Measurements from ENCODE around the gene ZNF622.

ZNF622 gene

DNA sequence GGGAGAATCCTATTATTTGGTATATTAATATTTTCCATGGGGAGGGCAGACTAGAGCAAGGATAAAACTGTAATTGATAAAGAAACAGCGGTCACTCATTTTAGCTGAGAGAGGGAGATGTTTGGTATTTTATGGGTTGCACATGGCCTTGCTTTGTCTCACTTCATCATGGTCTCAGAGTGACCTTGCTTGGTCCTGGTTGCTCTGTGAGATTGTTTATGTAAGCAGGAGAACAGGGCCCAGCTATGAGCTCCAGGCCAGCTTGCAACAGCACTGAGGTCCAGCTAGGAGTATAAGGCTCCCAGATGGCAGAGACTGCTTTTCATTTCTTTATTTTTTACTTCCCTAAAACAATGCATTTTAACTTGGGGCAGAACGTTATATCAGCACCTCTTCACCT is 50.7 kb downstream of the ZNF622 start:
- H3K4me3 ChIP-seq (ENCODE audit: low read depth, low read length), result no peak overlapping the region
- TF ChIP-seq, protein P1, sequence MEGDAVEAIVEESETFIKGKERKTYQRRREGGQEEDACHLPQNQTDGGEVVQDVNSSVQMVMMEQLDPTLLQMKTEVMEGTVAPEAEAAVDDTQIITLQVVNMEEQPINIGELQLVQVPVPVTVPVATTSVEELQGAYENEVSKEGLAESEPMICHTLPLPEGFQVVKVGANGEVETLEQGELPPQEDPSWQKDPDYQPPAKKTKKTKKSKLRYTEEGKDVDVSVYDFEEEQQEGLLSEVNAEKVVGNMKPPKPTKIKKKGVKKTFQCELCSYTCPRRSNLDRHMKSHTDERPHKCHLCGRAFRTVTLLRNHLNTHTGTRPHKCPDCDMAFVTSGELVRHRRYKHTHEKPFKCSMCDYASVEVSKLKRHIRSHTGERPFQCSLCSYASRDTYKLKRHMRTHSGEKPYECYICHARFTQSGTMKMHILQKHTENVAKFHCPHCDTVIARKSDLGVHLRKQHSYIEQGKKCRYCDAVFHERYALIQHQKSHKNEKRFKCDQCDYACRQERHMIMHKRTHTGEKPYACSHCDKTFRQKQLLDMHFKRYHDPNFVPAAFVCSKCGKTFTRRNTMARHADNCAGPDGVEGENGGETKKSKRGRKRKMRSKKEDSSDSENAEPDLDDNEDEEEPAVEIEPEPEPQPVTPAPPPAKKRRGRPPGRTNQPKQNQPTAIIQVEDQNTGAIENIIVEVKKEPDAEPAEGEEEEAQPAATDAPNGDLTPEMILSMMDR (conservative IDR thresholded peaks at IDR 0.05; ENCODE audit: low read depth, low read length), result no peak
- DNase-seq (ENCODE audit: low read depth), result no peak

DNA sequence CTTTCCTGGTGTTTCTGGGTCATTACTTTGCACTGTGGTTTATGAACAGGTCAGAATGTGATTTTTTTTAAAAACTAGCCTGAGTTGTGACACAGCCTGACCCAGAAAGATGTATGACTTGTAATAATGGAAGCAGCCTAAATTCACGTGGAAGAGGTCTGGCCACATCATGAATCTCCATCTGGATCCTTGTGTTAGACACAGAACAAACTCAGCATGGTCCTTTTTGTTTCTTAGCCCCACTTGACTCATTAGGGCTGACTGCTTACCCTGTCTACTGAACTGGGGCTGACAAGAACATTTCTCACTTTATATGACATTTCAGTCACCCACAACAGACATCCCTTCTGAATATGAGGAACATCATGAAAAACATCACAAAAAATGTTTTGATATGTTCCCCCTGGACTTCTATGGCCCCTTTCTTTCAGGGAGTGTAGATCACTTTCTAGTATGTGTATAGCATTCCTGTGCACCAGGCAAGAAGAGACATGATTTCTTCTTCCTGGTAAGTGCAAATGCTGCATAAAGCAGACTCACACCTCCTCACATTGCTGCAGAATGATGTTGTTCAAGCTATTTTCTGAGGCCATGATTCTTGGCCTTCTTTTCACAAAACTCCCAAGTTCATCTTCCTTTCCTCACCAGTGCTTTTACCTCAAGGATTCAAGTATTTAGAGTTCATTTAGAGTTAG is 52.3 kb downstream of the ZNF622 start:
- DNase-seq (ENCODE audit: low read depth), result no peak
- TF ChIP-seq, protein P1 (conservative IDR thresholded peaks at IDR 0.05; ENCODE audit: low read depth, low read length), result no peak
- H3K4me3 ChIP-seq (ENCODE audit: low read depth, low read length), result no peak overlapping the region

DNA sequence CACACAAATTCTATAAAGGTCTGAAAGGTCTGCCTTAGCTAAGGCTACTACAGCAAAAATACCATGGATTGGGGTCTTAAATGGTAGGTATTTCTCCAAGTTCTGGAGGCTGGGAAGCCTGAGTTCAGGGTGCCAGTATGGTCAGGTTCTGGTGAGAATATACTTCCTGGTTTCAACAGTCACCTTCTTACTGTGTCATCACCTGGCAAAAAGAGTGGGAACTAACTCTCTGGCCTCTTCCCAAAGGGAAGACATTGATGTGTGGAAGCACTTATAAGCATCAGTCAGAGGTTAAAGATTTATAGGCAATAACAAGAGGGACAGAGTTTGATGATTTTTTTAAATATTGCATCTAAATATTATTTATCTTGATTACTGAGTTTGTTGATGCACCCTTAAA is 53.0 kb downstream of the ZNF622 start:
- no peak for DNase-seq (ENCODE audit: low read depth)
- TF ChIP-seq, protein P1 (conservative IDR thresholded peaks at IDR 0.05; ENCODE audit: low read depth, low read length), result no peak
- no peak overlapping the region for H3K4me3 ChIP-seq (ENCODE audit: low read depth, low read length)

DNA sequence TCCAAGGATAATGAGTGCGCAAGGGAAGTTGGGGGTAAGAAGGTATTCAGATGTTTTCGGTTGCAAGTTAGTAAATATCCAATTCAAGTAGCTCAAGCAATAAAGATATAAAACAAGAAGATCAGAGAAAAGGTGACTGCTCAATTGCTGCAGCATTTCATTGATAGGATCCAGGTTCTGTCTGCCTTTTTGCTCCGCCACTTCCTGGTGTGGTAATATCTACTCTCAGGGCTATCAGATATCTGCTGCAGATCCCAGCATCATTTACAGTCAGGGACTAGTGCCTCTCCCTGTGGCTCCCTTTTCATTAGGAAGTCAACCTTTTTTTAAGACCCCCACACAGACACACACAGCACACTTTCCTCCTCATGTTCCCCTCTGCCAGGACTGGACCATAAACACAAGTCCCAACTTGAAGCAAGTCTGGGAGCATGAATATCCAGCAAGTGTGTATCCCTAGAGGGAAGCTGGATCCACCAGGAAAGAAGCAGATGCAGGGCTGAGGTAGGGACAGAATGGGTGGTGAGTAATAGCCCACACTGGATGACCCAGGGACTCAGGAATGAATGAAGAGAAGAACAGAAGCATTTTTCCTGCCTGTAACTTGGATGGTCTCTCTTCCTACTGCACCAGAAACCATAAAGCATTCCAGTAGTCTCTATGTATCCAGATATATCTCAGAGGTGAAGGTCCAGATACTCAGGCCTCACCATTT is 53.7 kb downstream of the ZNF622 start:
- TF ChIP-seq, protein P1 (conservative IDR thresholded peaks at IDR 0.05; ENCODE audit: low read depth, low read length), result no peak
- DNase-seq (ENCODE audit: low read depth), result no peak
- H3K4me3 ChIP-seq (ENCODE audit: low read depth, low read length), result no peak overlapping the region

DNA sequence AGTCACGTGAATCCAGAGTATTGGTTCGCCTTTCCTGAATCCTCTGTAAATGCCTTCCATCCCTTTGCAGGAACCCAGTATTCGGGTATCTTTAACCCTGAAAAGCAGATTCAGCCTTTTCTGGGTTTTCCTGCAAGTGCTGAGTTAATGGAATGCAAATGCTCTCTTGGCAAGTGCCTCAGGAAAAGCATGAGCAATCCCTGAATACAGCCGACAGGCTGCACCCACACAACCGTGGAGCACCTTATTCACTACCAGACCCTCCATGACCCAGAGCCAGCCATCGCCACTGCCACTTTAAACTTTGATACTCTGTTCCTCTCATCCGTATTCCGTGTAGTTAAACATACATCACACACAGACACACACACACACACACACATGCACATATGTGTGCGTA is 54.4 kb downstream of the ZNF622 start:
- DNase-seq (ENCODE audit: low read depth), result no peak
- no peak overlapping the region for H3K4me3 ChIP-seq (ENCODE audit: low read depth, low read length)
- TF ChIP-seq, protein P1 (conservative IDR thresholded peaks at IDR 0.05; ENCODE audit: low read depth, low read length), result no peak

DNA sequence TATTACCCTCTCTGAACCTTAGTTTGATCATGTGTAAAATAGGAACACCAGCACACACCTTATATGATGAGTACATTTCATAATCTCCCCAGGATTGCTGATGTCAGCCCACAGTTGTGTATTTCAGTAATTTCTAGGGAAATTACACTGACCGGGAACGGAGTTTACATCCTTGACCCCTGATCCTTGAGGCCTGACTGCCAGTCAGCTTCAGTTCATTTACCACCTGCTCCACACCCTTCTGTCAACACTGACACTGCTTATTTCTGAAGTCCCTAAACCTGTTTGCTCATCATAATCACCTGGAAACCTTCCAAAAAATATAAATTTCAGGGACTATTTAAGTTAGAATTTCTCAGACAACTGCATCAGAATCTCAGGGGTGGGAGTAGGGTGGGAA is 55.3 kb downstream of the ZNF622 start:
- no peak overlapping the region for H3K4me3 ChIP-seq (ENCODE audit: low read depth, low read length)
- no peak for DNase-seq (ENCODE audit: low read depth)
- TF ChIP-seq, protein P1 (conservative IDR thresholded peaks at IDR 0.05; ENCODE audit: low read depth, low read length), result no peak

DNA sequence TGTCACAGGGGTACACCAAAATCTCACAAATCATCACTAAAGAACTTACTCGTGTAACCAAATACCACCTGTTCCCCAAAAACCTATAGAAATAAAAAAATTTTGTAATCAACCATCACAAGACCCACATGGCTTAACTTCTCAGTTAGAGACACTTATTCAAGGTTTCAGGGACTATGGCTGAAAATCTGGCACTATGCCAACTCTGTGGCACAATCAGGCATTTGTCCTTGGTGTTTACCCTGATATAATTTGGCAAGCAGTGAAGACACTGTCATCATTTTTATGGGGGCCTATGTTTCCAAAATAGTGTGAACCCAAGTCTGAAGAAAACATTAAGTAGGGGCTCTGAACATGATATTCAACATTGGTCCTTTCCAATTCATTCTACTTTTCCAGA is 59.0 kb downstream of the ZNF622 start:
- no peak for DNase-seq (ENCODE audit: low read depth)
- TF ChIP-seq, protein P1 (conservative IDR thresholded peaks at IDR 0.05; ENCODE audit: low read depth, low read length), result no peak

More for the DNA sequence above, 59.0 kb downstream of the ZNF622 start:
- no peak overlapping the region for H3K4me3 ChIP-seq (ENCODE audit: low read depth, low read length)
